Measurements from ENCODE around the gene MAPKBP1.
A peak's percentile ranks its signal among the peaks of the same experiment; 100 is the strongest.

Gene MAPKBP1

GRCh38 chr15:41791547-41791937 lies 17.3 kb downstream of the MAPKBP1 start:
- no peak for DNase-seq
- Histone ChIP-seq H3K27ac (no peak overlapping the region), H3K36me3 (no peaks in the 10 kb centered on the region), H3K4me1 (peaks cover 0 to 58% (median 27%) of the 10 kb centered on the region in 4 donors), H3K9me3 (no peaks in the 10 kb centered on the region), H3K27me3 (no peaks in the 10 kb centered on the region), H3K4me3 (no peak overlapping the region)
- intact Hi-C loops (cut with DNase I; ENCODE audit: low total_unique reads), result no loop called here
- TF ChIP-seq, protein P1, sequence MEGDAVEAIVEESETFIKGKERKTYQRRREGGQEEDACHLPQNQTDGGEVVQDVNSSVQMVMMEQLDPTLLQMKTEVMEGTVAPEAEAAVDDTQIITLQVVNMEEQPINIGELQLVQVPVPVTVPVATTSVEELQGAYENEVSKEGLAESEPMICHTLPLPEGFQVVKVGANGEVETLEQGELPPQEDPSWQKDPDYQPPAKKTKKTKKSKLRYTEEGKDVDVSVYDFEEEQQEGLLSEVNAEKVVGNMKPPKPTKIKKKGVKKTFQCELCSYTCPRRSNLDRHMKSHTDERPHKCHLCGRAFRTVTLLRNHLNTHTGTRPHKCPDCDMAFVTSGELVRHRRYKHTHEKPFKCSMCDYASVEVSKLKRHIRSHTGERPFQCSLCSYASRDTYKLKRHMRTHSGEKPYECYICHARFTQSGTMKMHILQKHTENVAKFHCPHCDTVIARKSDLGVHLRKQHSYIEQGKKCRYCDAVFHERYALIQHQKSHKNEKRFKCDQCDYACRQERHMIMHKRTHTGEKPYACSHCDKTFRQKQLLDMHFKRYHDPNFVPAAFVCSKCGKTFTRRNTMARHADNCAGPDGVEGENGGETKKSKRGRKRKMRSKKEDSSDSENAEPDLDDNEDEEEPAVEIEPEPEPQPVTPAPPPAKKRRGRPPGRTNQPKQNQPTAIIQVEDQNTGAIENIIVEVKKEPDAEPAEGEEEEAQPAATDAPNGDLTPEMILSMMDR (IDR thresholded peaks at IDR 0.05), result no peak

DNA sequence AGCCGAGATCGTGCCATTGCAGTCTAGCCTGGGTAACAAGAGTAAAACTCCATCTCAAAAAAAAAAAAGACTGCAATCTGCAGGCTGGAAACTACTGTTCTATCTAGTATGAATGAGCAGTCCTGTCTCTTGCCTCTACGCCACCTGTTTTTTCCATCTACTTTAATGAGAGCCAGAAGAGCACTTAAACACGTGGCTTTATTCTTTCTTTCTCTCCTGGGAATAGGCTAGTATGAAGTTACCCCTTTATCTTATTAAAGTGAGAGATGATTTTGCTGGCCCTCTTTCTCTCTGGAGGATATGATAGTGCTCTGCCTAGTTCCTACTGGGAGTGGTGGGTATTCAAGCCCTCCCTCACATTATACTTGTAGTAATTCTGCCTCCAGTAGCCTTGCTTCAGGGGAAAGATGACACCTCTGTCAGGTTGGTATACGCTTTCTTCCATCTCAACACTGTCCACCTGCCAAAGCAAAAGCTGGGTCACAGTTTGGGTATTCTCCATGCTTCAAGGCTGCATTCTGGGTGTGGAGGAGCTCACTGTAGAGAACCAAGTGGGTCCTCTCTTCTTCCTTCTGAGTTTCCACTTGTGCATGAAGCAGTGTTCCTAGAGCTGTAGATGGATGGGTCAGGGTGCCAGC lies 17.8 kb downstream of the MAPKBP1 start:
- H3K36me3 ChIP-seq, result no peaks in the 10 kb centered on the region
- H3K9me3 ChIP-seq, result no peaks in the 10 kb centered on the region
- intact Hi-C loops (cut with DNase I; ENCODE audit: low total_unique reads), result no loop called here
- H3K27me3 ChIP-seq, result no peaks in the 10 kb centered on the region
- no peak overlapping the region for H3K27ac ChIP-seq
- no peak overlapping the region for H3K4me3 ChIP-seq
- TF ChIP-seq, protein P1 (IDR thresholded peaks at IDR 0.05), result no peak
- peaks cover 0 to 64% (median 32%) of the 10 kb centered on the region in 4 donors for H3K4me1 ChIP-seq
- DNase-seq, result no peak

DNA sequence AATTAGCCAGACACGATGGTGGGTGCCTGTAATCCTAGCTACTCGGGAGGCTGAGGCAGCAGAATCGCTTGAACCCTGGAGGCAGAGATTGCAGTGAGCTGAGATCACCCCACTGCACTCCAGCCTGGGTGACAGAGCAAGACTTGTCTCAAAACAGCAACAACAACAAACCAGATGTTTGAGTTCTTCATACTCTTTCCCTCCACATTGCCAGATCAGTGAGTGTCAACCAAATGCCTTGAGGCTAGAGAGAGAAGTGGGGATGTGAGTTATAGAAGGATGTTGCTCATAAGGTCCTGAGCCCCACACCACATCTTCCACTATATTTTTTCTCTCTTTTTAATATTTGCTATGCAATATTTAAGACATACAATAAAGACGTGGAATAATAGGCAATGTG lies 19.8 kb downstream of the MAPKBP1 start:
- no peaks in the 10 kb centered on the region for H3K9me3 ChIP-seq
- no peak for DNase-seq
- no peaks in the 10 kb centered on the region for H3K36me3 ChIP-seq
- H3K4me3 ChIP-seq, result no peak overlapping the region
- TF ChIP-seq, protein P1 (IDR thresholded peaks at IDR 0.05), result no peak
- no peak overlapping the region for H3K27ac ChIP-seq
- peaks cover 0 to 57% (median 30%) of the 10 kb centered on the region in 4 donors for H3K4me1 ChIP-seq
- H3K27me3 ChIP-seq, result no peaks in the 10 kb centered on the region
- intact Hi-C loops (cut with DNase I; ENCODE audit: low total_unique reads), result no loop called here

- intact Hi-C loops (cut with DNase I; ENCODE audit: low total_unique reads), result no loop called here
- H3K27ac ChIP-seq, result peak overlapping the region; percentile 33 to 38
- peaks cover 0 to 36% (median 15%) of the 10 kb centered on the region in 4 donors for H3K4me1 ChIP-seq
- TF ChIP-seq, protein P1 (IDR thresholded peaks at IDR 0.05), result no peak
- H3K27me3 ChIP-seq, result no peaks in the 10 kb centered on the region
- no peak overlapping the region for H3K4me3 ChIP-seq
- H3K9me3 ChIP-seq, result no peaks in the 10 kb centered on the region
- H3K36me3 ChIP-seq, result peaks cover 11 to 17% (median 14%) of the 10 kb centered on the region in 3 donors
- DNase-seq, result no peak
Observed at GRCh38 chr15:41795996-41796856, 21.9 kb downstream of the MAPKBP1 start.

DNA sequence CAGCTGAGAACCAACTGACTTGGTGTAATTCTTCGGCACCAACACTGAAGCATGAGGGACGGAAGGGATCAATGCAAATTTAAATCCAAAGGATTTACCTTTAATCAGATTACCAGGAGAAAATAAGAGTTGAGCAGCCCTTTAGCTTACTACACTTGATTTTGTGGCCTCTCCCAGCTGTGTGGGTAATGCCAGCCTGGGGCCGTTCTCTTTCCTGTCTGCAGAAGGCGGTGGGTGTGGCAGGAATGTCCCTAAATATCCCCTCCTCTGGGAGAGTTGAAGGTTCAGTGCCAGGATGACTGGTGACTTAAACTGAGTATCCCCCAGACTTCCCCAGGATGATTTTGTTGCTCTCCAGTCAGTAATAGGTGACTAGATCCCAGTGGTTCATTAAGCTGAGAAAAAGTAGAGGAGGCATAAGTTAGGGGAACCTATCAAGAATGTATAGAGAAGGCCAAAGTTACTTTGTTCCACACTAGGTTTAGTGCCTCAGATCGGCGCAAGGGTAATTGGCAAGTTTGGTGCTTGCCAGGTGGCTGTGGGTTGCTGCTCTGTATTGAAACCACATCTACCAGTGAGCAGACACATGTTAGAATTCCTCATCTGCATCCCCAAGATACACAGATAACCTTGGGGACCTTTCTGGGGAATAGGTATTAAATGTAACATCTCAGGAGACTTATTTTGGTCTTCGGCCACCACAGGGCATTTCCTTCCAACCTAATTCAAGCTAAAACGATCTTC lies 23.1 kb downstream of the MAPKBP1 start:
- TF ChIP-seq, protein P1 (IDR thresholded peaks at IDR 0.05), result no peak
- H3K4me3 ChIP-seq, result no peak overlapping the region
- intact Hi-C loops (cut with DNase I; ENCODE audit: low total_unique reads), result no loop called here
- H3K4me1 ChIP-seq, result peaks cover 0 to 28% (median 14%) of the 10 kb centered on the region in 4 donors
- H3K36me3 ChIP-seq, result peaks cover 11 to 18% (median 14%) of the 10 kb centered on the region in 3 donors
- peak overlapping the region in 1 of 2 donors; percentile 33 for H3K27ac ChIP-seq
- H3K9me3 ChIP-seq, result no peaks in the 10 kb centered on the region
- DNase-seq, result no peak
- H3K27me3 ChIP-seq, result no peaks in the 10 kb centered on the region

Measured in tibial artery (tissue), 4 donors.